ENCODE measurements around the gene FHIT.

DNA sequence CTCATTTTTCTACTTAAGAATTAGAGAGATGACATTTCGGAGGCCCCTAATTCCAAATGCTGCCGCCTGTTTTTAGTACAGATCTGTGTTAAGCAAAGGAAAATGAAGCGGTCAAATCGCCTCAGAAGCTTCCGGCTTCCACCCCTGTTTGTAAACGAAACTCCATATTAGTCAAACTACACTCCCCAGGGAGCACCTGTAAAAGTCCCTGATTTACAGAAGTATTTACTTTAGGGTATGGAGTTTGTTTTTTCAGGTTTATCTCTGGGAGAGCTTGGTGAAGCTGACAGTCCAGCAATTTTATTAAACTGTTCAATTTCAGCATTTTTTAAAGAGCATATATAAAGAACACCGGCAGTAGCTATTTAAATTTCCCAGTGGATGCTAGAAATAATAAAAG lies 319.8 kb downstream of the FHIT start:
- TF ChIP-seq EP300 (IDR thresholded peaks at IDR 0.05) (no peak), POLR2A (IDR thresholded peaks at IDR 0.05) (no peak)
- TF ChIP-seq, protein P1, sequence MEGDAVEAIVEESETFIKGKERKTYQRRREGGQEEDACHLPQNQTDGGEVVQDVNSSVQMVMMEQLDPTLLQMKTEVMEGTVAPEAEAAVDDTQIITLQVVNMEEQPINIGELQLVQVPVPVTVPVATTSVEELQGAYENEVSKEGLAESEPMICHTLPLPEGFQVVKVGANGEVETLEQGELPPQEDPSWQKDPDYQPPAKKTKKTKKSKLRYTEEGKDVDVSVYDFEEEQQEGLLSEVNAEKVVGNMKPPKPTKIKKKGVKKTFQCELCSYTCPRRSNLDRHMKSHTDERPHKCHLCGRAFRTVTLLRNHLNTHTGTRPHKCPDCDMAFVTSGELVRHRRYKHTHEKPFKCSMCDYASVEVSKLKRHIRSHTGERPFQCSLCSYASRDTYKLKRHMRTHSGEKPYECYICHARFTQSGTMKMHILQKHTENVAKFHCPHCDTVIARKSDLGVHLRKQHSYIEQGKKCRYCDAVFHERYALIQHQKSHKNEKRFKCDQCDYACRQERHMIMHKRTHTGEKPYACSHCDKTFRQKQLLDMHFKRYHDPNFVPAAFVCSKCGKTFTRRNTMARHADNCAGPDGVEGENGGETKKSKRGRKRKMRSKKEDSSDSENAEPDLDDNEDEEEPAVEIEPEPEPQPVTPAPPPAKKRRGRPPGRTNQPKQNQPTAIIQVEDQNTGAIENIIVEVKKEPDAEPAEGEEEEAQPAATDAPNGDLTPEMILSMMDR (IDR thresholded peaks at IDR 0.05), result no peak
